Measurements from ENCODE around the gene GRIA1. TPM values are rescaled to one million over a fixed set of nuclear protein-coding genes. Genes with fewer than 3 reads are reported as not detected.

The GRIA1 gene
- total and polyA plus RNA-seq, 2 of the 4 experiments (the other 2 are of a cell fraction), result 0.48 to 1.3 TPM

DNA sequence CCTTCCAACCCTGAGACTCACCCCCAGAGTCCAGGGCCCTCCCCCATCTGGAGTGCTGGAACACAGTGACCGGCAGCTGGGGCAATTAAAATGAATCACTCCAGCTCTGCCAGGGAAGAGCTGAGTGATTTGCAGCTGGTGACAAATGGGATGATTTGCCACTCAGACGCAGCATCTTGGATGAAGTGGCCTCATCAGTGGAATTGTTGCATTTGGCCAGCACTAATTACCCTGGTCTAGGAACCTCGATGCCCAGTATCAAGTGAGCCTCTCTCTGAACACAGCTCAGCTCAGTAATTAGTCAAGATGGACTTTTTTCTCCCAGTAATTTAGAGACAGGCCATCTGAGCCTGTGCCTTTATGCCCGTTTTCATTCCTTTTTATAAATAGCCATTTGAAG is 259.5 kb downstream of the GRIA1 start:
- Histone ChIP-seq H3K27ac (ENCODE audit: insufficient read depth, low read length) (no peak overlapping the region), H3K9ac (ENCODE audit: low read depth, low read length) (no peak overlapping the region), H2BK15ac (ENCODE audit: low read depth, low read length) (no peak overlapping the region), H2BK20ac (ENCODE audit: low read depth, low read length) (no peak overlapping the region), H4K5ac (ENCODE audit: low read depth, low read length) (no peak overlapping the region), H4K91ac (ENCODE audit: insufficient read depth, low read depth, low read length) (no peak overlapping the region), H2BK120ac (ENCODE audit: low read depth, low read length) (no peak overlapping the region), H3K4me1 (ENCODE audit: control insufficient read depth, insufficient read depth, low read length) (peaks cover 2% of the 10 kb centered on the region; the same call in 1 of the 2 replicates), H2AK9ac (replicated peaks; ENCODE audit: low read depth, low read length, poor library complexity) (no peak overlapping the region), H3K4ac (ENCODE audit: low read depth, low read length) (no peak overlapping the region), H3K23ac (ENCODE audit: low read depth, low read length) (no peak overlapping the region), H4K20me1 (ENCODE audit: insufficient read depth, low read length) (no peaks in the 10 kb centered on the region), H3K79me1 (ENCODE audit: low read depth in 1 of 2, low read length in 2 of 2) (no peaks in the 10 kb centered on the region), H3K14ac (replicated peaks; ENCODE audit: low read depth, low read length) (no peak overlapping the region), H3K27me3 (ENCODE audit: control insufficient read depth, insufficient read depth, low read length) (no peaks in the 10 kb centered on the region), H3K4me2 (ENCODE audit: low read depth, low read length) (no peak overlapping the region), H3K9me3 (ENCODE audit: control insufficient read depth, insufficient read depth, low read length) (no peaks in the 10 kb centered on the region), H3K36me3 (ENCODE audit: control insufficient read depth, insufficient read depth, low read length) (no peaks in the 10 kb centered on the region), H3K18ac (ENCODE audit: low read depth, low read length) (no peak overlapping the region), H2BK5ac (ENCODE audit: low read depth, low read length, poor library complexity, severe bottlenecking) (no peak overlapping the region), H3K56ac (ENCODE audit: extremely low read depth, insufficient read depth, low read length) (no peak overlapping the region), H3K9me1 (ENCODE audit: insufficient read depth, low read length) (no peaks in the 10 kb centered on the region), H4K8ac (ENCODE audit: low read depth in 2 of 2, low read length in 2 of 2) (no peak overlapping the region), H2AK5ac (ENCODE audit: low read depth, low read length) (no peak overlapping the region), H2AFZ (replicated peaks; ENCODE audit: low read length, poor library complexity) (no peak overlapping the region), H3K4me3 (ENCODE audit: insufficient read depth, low read depth, low read length) (no peak overlapping the region)
- ATAC-seq (ENCODE audit: low read depth) (no peak; the same call in 1 of the 2 replicates), DNase-seq (no peak)
- TF ChIP-seq USF2 (IDR thresholded peaks at IDR 0.05; ENCODE audit: low read depth, low read length) (no peak), MAZ (IDR thresholded peaks at IDR 0.05; ENCODE audit: borderline replicate concordance, low read depth, low read length) (no peak), RCOR1 (IDR thresholded peaks at IDR 0.05; ENCODE audit: insufficient replicate concordance, low read length) (no peak), FOS (IDR thresholded peaks at IDR 0.05; ENCODE audit: low read depth, low read length) (no peak), NFE2L2 (IDR thresholded peaks at IDR 0.05; ENCODE audit: low read depth, low read length) (no peak), BHLHE40 (IDR thresholded peaks at IDR 0.05; ENCODE audit: low read depth, low read length) (no peak), CHD1 (IDR thresholded peaks at IDR 0.05; ENCODE audit: low read depth, low read length) (no peak), POLR2A (IDR thresholded peaks at IDR 0.05; ENCODE audit: low read depth, low read length) (no peak), RFX5 (IDR thresholded peaks at IDR 0.05; ENCODE audit: low read depth, low read length) (no peak), CEBPB (IDR thresholded peaks at IDR 0.05; ENCODE audit: low read depth, low read length) (no peak), MXI1 (IDR thresholded peaks at IDR 0.05; ENCODE audit: borderline replicate concordance, low read depth, low read length) (no peak), MAFK (IDR thresholded peaks at IDR 0.05; ENCODE audit: low read depth, low read length) (no peak)
- BruUV-seq (replicated peaks), result no TSS peak
- dilution Hi-C loops (cut with HindIII; ENCODE audit: low sequenced_read_pairs, unreplicated experiment) (no loop called here), intact Hi-C loops (cut with micrococcal nuclease) (loop anchor here (10.0 kb wide), 1 partner anchor 1215 kb away; no protein-coding TSS in a partner anchor), in situ Hi-C loops (cut with MboI; ENCODE audit: low sequenced_read_pairs) (no loop called here)
- ChIA-PET POLR2A (ENCODE audit: unreplicated experiment) (no interaction called here), CTCF (no interaction called here)
- WGBS, 2 experiments (ENCODE audit: extremely low coverage in 2 of 2, insufficient read length in 1 of 2), result no CpG with 5 or more reads among the region's 4 CpGs
